NOMO-1 treated with DMSO at 0.1 percent for 48 hours (cell line): ENCODE measurements around the gene THBS2.
"Not testable (repeated sequence)": the region's sequence is repeated elsewhere in the genome, so short reads cannot be mapped to it uniquely, and the experiment has no call there.

ENCODE experiments used
- DNase-seq: peaks from one replicate; lab custom pipeline; 2025; ENCODE audit not compliant: unreplicated experiment; lab: John Stamatoyannopoulos, UW

THBS2 gene

DNA sequence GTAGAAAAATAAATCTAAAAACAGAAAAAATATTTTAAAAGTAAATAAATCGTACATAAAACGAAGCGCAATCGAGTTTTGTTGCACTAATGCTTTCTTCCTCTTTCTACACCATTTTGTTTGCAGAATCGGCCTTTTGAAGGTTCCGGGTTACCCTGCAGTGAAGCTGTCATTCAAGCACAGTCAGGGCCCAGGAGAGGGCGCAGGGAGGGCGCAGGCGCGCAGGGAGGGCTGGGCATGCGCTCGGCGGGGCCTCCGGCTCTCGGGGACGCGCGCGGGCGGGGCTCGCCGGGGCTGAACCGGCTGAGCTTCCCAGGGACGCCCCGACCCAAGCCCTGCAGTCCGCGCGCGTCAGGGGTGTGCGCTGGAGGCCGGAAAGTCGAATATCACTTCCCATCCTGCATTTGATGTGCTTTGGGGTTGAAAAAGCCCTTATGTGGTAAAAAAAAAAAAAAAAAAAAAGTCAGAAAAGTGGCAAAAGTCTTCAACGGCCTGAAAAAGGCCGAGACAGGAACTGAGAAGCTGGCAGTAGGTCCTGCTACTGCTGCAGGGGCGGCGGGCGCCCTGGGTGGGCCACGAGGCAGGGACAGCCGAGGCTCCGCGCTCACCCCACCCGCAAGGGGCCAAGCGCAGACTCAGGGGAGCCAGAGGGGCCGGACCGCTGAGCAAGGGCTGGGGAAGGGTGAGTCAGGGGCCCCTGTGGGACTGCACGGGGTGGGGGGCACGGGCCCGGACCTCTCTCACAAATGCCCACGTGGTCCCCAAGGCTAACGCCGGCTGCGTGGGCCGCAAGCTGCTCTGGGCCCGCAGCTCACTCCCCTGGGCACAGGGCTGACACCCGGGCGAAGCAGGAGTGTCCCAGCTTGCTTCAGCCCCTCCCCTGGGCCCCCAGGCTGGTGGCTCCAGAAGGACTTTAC lies 40.5 kb downstream of the THBS2 start:
- DNase-seq, result peak; percentile 95

DNA sequence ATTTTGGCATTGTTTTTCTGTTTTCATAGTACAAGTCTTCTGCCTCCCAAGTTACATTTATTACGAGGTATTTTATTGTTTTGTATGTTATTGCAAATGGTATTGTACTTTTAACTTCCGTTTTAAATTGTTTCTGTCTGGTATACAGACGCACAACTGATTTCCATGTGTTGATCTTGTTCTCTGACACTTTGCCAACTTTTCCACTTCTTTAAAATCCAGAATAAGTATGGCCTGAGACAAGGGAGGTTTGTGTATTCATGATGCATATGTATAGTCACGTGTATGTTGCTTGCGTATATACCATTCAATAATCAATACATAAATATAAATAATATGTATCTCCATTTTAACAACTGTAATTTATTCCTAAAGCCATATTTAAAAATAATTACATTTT lies 41.2 kb downstream of the THBS2 start:
- no peak for DNase-seq

DNA sequence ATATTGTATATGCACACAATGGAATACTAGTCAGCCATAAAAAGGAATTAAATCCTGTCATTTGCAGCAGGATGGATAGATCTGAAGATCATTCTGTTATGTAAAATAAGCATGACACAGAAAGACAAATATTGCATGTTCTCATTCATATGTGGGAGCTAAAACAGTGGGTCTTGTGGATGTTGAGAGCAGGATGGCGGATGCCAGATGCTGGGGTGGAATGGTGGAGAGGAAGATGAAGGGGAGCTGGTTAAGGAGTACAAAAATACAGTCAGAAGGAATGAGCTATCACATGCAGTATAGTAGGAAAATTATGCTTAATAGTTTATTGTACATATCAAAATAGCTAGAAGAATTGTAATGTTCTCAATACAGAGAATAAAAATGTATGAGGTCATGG lies 41.8 kb downstream of the THBS2 start:
- DNase-seq, result no peak

DNA sequence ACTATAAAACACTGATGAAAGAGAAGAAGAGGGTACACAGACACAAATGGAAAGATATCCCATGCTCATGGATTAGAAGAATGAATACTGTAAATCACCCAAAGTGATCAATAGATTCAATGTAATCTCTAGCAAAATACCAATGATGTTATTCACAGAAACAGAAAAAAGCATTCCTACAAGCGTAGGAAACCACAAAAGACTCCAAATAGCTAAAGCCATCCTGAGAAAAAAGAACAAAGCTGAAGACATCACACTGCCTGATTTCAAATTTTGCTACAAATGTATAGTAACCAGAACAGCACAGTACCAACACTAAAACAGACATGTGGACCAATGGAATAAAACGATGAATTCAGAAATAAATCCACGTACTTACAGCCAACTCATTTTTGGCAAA lies 43.0 kb downstream of the THBS2 start:
- no peak for DNase-seq

DNA sequence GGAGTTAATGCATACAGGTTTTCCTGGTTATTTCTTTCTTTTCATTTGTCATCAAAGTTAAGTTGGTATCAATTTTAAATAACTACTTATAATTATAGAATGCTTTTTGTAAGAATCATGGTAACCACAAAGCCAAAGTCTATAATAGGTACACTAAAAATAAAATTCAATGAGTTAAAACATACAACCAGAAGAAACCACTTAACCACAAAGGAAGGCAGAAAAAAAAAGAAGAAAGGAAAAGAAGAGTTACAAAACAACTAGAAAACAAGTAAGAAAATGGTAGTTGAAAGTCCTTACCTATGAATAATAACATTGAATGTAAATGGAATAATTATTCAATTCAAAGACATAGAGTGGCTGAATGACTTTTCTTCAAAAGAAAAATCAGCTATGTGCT lies 45.6 kb downstream of the THBS2 start:
- DNase-seq, result peak; percentile 65

- no peak for DNase-seq
Observed at GRCh38 chr6:169207482-169207881, 46.2 kb downstream of the THBS2 start.

- DNase-seq, result no peak
Observed at GRCh38 chr6:169205176-169206160, 48.2 kb downstream of the THBS2 start.

DNA sequence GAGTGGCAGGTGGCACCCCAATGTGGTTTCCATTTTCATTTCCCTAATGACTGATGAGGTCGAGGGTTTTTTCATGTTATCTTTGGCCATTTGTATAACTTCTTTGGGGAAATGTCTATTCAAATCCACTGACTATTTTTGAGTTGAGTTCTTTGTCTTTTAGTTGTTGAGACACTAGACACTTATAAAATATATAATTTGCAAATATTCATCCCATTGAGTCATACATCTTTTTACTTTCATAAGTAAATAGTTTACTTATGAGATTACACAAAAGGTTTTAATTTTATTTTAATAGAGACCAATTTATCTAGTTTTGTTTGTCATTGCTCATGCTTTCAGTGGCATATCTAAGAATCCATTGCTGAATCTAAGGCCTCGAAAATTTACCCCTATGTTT lies 49.5 kb downstream of the THBS2 start:
- DNase-seq, result no peak

GRCh38 chr6:169201985-169202384 lies 51.7 kb downstream of the THBS2 start:
- DNase-seq, result no peak

GRCh38 chr6:169200893-169201514 lies 52.6 kb downstream of the THBS2 start:
- DNase-seq, result no peak

- DNase-seq, result no peak
Observed at GRCh38 chr6:169199625-169200335, 53.9 kb downstream of the THBS2 start.

DNA sequence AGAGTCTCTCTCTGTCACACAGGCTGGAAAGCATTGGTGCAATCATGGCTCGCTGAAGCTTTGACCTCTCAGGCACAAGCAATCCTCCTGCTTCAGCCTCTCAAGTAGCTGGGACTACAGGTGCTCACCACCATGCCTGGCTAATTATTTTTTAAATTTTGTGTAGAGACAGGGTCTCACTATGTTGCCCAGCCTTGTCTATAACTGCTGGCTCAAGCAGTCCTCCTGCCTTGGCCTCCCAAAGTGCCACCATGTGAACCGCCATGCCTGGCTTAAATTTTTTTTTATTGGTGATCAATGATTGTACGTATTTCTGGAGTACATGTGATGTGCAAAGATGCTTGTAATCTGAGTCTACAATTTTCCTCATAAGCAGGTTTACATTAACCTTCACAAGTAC lies 54.8 kb downstream of the THBS2 start:
- no peak for DNase-seq

- DNase-seq, result not testable (repeated sequence)
Observed at GRCh38 chr6:169197929-169198328, 55.7 kb downstream of the THBS2 start.

- DNase-seq, result not testable (repeated sequence)
Observed at GRCh38 chr6:169196279-169196678, 57.4 kb downstream of the THBS2 start.

DNA sequence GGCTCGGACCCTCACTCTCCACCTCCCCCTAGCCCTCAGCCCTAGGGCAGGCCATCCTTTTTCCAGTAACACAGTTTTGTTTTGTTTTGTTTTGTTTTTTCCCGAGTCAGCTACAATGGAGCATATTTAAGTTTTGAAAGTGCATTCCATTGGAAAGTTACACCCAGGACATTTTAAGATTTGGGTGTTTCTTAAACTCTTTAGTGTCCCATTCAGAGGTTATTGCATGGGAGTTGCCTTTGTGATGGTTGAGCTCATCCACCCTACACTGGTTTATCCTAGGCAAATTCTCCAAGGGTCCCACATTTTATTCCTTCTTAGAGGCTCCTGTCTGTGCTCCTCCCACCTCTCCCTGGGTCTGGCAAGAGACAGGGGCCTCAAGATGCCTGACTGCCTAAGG lies 58.9 kb downstream of the THBS2 start:
- DNase-seq, result no peak

GRCh38 chr6:169190970-169191369 lies 62.7 kb downstream of the THBS2 start:
- DNase-seq, result no peak

GRCh38 chr6:169190144-169190584 lies 63.5 kb downstream of the THBS2 start:
- no peak for DNase-seq

- DNase-seq, result no peak
Observed at GRCh38 chr6:169189686-169190085, 64.0 kb downstream of the THBS2 start.

GRCh38 chr6:169189182-169189581 lies 64.5 kb downstream of the THBS2 start:
- DNase-seq, result no peak

- no peak for DNase-seq
Observed at GRCh38 chr6:169188475-169188874, 65.2 kb downstream of the THBS2 start.

DNA sequence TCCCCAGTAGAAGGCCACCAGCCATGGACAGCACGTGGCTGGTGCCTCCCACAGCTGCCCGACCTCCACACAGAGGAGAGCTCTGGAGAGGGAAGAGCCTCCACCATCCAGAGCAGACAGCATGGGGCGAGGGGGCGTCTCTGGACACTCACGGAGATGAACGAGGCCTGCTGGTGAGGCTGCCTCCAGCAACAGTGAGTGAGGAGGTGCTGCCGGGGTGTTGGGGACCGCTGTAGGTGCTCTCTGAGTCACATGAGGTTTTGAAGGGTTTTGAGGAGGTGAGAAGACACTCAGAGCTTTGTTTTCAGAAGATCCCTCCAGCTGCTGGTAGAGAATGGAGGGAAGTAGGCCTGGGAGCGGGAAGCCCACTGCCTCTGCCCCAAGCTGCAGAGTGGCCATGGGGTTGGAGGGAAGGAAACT lies 65.6 kb downstream of the THBS2 start:
- no peak for DNase-seq
